HG03558 (cell line): Measurements from ENCODE around the gene SKI.

Experiments
- ATAC-seq: cut with Tn5 transposase; IDR thresholded peaks from one replicate; pipeline ENCODE4 v1.9.1; 2021; ENCODE audit warnings: moderate number of reproducible peaks; ENCODE audit not compliant: unreplicated experiment; ENCODE audit errors: extremely low read depth

The SKI gene

GRCh38 chr1:2356911-2357845 is 129.1 kb downstream of the SKI start:
- no peak for ATAC-seq

DNA sequence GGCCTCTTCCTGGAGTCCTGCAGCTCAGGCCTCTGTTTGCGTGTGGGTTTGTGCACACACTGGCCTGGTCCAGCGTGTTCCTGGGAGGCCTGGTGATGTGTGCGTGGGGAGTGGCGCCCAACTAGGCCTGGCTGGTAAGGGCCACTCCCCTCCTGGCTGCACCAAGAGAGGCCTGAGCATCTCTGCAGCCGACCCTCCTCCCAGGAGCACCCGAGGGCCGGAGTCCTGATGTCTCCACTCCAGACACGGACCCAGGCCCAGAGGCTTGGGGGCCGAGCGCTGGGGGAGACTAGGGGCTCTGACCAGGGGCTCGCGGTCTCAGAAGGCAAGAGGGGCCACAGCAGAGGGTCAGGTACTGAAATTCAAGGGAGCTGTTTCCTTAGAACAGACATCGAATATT is 130.0 kb downstream of the SKI start:
- no peak for ATAC-seq

- ATAC-seq = no peak
These were observed 130.8 kb downstream of the SKI start for GRCh38 chr1:2358651-2359640.
